ENCODE measurements around the gene IKZF1.
"Not testable (repeated sequence)": the region's sequence is repeated elsewhere in the genome, so short reads cannot be mapped to it uniquely, and the experiment has no call there.

The IKZF1 gene

DNA sequence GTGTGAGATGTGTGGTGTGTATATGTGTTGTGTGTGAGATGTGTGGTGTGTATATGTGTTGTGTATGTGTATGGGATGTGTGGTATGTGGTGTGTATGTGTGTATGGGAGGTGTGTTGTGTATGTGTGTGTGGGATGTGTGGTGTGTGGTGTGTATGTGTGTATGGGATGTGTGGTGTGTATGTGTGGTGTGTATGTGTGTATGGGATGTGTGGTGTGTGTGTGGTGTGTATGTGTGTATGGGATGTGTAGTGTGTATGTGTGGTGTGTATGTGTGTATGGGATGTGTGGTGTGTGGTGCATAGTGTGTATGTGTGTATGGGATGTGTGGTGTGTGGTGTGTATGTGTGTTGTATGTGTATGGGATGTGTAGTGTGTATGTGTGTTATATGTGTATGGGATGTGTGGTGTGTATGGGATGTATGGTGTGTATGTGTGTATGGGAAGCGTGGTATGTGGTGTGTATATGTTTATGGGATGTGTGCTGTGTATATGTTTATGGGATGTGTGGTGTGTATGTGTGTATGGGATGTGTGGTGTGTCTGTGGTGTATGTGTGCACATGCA, 30.8 kb downstream of the IKZF1 start:
- DNase-seq: no peak

DNA sequence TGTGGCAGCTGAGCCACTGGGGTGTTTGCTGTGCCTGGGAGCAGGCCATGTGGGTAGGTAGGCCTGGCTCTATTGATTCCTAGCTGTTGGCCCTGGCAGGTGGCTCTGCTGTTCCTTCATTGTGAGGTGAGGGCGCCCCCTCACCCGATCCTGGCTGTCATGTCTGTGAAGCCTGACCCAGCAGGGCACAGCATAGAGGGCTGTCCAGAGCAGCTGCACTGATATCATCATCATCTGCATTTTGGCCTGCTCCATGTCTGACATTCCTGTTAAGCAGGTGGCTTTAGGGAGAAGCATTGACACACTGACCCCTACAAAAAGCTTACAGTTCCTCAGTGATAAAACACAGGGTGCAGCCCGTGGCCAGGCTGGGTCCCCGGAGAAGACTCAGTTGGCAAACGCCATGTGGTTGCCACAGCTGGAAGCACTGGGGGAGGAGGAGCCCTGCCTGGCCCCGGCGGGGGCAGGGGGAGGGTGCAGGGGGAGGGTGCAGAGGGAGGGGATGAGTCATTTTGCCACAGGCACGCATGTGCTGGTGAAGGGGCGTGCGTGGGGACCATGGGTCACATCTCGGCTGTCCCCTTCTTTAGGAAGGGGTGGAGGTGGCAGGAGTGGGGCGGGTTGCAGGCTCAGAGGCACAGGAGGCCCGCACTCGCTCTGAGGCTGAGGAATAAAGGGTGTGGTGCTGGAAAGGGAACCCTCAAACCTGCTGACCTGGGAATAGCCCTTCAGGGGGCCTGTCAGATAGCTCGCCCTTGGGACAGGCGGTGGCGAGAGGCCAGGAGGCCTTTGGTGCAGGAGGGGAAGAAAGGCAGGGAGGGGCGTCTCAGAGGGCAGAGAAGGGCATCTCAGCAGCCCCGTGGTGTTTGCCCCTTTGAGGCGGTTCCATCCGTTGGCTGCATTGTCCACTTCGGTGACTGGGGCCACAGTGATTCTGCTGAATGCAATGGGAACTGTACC, 31.6 kb downstream of the IKZF1 start:
- DNase-seq: no peak

DNA sequence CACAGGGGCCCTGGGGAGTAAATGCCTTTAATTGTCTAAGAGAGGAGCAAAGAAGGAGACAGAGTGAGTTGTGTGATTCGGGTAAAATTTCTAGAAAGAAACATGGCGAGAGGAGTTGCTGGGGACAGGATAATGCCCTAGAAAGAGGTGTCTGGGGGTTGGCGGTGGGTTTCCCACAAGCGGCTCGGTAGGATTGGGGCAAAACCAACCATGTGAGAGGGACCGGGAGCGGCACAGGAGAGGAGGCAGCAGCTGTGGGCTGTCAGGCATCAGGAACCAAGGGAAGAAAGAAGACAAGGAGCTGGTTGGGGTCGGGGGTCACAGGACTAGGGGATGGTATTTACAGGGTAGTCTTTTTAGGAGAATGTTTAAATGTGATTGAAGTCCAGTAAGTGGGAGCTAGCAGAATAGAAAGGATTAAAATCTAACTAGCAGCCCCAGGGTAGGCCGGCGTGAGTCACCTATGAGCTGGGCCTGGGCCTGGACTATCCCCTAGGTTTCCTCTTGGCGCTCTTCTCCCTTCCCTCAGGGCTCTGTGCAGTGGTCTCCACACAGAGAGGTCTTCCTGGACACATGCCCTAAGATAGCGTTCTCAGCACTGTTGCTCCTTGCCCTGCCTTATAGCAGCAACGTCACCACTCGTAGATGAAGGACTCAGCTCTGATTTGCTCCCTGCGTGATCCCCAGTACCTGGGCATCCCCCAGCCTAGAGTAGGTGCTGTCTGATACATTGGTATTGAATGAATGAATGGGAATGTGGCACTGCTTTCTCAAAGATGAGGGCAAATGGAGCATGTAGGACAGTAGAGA, 32.6 kb downstream of the IKZF1 start:
- no peak for DNase-seq

DNA sequence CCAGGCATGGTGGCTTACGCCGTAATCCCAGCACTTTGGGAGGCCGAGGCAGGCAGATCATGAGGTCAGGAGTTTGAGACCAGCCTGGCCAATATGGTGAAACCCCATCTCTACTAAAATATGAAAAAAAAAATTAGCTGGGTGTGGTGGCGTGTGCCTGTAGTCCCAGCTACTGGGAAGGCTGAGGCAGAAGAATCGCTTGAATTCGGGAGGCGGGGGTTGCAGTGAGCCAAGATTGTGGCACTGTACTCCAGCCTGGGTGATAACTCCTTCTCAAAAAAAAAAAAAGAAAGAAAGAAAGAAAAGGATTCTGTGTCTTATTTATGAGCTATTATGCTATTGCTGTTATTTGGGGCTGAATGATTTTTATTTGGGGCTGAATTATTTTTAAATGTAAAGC, 35.0 kb downstream of the IKZF1 start:
- not testable (repeated sequence) for DNase-seq

DNA sequence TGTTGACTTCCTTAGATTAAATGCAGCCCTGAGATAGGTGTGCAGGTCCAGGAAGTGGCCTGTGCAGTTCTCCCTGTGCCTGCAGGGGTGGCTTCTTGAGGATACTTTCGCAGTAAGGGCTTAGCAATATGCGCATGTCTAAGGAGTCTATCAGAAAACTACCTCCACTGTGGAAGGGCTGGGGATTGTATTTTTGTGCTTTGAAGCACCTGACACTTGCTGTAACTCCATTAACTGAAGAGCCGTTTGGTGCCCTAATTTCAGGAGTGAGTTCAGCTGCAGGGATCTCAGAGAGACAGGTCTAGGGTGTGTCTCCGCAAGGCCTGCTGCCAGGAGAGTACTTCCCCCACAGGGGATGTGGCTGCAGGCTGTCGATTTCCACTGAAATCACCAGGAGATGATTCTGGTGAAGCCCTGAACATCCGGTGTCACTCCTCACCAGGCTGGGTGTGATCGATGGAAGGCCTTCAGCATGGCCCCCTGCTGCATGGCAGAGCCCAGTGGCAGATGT, 35.5 kb downstream of the IKZF1 start:
- no peak for DNase-seq

DNA sequence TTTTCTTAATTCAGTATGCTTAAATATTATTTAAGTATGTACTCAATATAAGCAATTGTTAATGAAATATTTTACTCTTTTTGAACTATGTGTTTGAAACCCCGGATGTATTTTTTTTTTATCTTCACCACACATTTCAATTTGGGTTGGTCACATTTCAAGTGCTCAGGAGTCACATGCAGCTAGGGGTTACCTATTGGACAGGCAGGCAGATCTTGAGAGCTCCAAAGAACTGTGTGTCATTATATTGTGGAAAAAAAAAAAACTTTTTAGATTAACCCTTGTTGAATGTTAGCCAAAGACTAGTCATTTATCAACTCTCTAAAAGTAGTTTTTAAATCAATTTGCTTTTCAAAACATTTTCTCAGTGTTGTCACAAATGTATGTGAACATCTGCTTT, 37.2 kb downstream of the IKZF1 start:
- no peak for DNase-seq

DNA sequence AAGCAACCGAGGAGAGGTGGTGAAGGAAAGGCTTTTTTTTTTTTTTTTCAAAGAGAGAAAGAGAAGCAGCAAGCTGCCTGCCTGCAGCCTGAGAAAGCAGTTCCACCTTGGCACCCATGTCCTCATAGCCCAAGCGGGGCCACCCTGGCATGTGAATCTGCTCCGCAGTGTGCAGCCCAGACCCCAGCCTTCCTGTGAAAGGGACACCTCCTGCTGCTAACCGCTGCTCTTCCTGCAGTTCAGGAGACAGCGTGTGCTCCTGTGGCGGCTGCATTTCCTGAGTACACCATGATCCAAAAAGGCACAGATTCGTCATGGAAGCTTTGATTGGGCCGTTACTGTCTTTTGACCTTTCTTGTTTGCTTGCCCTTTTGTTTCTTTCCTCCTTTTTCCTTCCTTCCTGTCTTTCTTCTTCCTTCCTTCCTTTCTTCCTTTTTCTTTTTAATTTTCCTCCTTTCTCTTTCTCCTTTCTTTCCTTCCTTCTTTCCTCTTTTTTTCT, 38.1 kb downstream of the IKZF1 start:
- DNase-seq: no peak

DNA sequence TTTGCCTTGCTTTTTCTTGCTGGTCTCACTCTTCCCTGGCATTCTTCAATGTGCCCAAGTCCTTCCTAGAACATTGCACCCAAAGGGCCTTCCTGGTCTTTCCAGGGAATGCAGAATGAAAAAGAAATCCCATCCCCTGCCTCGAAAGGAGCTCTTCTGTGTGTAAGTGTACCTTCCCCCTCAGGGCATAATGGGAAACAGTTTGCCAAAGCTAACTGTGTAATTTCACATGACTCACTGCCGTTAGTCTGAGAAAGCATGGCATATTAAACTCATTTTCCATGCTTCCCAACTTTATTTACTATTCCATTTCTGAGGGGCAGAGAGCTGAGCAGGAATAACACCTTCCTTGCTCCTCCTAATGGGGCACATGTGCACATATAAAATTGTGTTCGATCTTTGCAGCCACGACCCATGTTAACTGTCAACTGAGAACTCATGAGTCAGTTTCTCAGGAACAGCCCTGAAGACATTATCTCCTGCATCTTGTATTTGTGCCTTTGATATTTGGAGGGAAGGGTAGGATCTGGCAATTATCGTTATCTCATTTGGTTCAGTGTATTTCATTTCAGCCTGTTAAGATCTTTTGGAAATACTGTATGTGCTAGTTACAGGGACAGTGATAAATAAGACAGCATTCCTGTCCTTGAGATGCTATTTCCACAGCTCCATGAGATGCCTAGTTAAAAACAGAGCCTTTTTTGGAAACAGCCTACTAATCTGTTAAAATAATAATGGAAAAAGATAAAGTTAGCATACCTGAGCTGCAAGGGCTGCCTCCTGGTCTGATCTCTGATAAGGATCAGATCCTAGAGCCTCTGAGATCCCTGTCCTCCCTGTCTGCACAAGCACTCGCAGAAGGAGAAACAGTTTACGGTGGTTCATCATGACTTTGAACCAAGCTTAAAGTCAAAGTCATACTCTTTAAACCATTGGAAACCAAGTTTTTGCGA, 42.3 kb downstream of the IKZF1 start:
- no peak for DNase-seq

DNA sequence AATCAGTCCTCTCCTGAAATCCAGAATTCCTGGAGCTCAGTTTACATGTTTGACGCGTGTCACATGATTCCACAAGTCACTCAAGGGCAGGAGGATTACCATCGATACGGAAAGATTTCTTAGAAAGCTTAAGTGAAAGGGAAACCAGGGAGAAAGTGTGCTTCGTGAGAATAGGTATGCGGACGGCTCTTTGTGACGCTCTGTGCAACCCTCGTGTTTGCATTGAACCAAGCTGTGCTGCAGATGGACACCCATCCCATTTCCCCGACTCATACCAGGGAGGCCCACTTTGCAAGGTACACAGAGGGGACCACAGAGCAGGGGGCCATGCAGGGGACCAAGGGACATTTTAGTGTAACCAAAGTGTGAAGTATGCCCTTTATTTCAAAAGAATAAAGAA, 43.2 kb downstream of the IKZF1 start:
- DNase-seq: no peak

DNA sequence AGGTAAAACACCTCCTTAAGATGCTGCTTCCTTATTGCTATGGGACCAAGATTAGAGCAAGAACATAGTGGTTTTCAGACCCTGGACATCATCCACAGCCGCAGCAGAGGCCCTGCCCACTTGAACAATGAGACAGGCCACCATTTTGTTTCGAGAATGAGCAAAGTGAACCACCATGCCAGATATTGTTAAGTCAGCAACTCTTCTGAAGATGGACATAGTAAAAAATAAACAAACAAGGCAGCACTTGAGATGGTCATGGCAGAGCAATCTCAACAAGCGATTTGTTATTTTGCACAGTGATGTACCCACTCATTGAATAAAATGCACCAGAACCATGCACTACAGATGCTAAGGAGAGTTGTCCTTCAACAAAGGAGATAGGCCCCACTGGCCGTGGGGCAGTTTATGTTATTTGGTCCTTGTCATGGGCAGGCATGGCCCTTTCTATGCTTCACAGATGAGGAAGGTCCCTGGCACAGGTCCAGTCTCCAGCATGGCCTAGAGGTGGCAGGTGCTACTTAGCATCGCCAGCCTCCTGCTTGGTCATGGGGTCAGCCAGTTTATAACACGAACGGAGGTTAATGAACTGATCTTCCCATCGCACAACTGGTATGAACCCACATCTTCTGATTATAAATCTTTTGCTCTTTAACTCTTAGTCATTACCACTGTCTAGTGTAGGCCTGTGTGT, 44.1 kb downstream of the IKZF1 start:
- no peak for DNase-seq

DNA sequence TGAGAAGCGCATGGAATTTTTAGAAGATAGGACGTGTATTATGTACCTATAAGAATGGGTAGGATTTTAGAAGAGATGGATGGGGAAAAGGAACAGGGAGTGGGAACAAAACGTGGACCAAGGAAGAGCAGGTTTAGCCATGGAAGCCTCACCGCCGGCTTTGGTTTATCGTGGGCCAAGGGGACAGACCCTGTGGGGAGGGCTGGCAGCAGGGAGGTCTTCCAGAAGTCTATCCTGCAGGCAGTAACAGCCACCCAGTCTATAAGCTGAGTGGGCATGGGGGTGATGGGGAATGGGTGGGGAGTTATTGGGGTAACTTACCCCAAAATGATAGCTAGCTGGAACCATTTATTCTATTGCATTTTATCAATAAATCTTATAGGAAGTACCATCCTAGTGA, 44.9 kb downstream of the IKZF1 start:
- no peak for DNase-seq

DNA sequence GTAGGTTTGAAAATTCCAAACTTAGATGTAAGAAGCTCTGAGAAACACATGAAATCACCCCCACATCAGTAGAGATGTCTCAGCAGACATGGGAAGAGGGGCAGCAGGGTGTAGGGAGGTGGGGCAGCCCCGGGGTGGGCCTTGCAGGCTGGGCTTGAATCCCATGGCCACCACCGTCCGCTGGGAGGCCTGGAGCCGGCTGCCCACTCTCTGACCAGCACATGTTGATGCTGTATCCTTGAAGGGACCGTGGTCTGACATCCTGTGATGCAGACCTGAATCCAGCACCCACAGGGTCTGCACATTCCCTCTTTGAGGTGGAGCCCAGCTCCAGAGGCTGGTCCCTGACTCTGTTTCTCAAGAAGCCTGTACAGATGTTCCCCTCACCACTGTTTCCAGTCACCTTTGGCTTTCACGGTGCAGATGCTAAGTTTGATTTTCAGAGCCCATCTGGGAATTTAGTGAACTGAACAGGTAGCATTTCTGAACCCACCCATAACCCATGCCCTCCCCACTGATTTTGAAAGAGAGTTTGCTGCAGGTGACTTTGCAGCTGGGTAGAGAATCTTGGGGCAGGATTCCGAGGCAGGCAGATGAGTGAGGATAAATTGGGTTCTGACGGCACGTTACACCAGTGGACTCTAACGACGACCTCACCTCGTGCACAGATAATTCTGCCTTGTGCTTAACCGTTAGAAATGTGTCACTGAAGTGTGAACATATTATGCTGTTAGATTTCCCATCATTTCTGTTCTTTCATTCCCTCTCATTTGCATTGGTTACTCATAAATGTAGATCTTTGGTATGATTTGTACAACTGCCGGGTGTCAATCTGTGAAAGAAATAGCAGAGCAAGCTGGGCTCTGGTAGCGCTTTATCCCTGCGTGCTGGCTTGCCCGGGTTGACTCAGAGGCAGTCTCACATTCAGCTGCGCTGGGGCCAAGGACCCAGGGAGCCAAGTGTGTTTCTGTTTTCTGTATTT, 45.7 kb downstream of the IKZF1 start:
- DNase-seq: no peak

DNA sequence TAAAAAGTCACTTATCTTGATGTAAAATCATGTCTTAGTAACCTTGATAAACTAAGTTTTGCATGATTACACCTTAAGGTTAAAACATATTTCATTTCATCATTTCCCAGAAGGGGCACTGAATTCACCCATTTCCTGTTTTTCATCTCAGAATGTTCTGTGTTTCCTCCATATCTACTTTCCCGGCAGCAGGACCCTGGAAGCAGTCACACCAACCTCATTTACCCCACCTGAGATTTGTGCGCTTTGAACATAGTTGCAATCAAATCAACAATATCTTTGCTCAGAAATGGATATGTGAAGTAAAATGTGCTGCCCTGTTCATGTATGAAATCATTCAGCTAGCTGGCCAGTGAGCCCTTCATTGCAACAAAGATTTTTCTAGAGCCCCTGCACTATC, 46.8 kb downstream of the IKZF1 start:
- no peak for DNase-seq

DNA sequence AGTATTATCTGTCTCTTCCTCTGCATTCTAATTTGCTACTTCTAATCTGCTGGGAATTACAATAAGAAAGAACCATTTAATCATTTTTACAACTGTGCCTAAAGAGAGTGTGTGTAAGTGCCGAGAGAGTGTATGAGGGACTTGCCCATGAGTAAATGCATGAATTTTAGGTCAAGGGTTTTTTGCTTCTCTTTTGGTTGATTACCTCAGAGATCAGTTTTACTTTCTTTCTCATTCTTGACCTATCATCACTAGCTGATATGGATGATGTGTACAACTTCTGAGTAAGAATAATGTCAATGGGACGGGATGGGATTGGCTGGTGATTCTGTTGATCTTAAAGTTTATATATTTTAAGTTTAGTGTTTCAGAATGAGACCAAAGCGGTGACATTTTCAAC, 47.8 kb downstream of the IKZF1 start:
- DNase-seq: no peak

DNA sequence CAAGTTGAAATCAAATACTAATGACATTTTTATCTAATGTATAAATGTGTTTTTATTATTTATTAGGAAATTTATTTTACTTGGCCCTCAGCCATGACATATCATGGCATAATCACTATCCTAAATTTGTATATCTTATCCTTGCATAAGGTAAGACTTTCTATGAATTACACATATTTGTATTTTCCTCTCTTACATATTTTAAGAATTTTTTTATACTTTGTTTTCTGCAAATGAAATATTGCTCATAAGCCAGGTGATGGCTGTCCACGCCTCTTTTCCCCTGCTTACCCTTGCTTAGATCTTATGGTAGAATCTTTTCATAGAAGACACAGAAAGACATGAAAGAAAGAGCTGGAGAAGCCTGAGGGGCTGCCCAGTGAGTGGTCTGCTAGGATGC, 48.2 kb downstream of the IKZF1 start:
- DNase-seq: no peak

DNA sequence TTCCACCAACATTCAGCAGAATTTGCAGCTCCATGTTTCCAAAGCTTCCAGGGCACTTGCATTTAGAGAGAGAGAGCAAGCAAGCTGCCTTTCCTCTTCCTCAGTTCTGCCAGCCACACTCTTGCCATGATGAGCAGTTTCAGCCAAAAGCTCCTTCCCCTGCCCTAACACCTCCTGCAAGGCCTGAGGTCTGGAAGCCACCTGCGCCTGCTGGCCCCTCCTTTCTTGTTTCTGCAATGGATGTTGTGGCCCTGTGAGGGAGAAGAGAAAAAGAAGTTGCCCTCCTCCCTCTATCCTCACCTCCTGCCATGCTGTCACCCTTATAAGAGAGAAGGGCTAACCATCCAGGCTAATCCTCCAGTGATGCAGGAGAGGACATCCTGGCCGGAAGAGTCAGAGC, 48.7 kb downstream of the IKZF1 start:
- no peak for DNase-seq

DNA sequence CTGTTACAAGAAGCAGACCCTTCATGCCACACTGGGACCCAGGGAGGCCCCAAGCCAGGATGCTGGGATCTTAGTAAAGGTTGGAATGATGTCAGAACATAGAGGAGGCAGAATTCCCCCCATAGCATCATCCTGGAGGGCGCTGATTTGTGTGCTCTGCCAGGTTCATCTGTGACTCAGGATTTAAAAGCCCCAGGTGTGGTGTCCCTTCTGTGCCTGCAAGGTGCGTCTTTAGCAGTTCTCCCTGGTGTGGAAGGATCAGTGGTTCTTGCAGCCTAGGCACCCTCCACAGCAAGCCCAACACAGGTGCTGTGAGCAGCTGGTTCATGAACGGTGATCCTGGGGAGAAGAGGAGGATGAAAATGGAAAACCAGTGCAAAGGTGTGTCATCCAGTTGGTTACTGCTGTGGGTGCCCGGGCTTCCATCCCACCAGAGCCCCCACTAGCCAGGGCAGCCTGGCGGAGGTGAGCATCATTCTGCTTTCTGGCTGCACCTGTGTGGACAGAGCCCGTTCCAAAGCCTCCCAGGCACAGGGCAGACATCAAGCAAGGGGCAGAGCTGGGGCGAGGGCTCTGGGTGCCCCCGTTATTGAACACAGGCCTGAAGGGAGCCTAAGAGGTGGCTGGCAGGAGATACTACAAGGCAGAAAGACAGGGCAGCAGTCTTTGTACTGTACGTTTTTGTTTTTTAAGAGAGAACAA, 49.5 kb downstream of the IKZF1 start:
- no peak for DNase-seq

DNA sequence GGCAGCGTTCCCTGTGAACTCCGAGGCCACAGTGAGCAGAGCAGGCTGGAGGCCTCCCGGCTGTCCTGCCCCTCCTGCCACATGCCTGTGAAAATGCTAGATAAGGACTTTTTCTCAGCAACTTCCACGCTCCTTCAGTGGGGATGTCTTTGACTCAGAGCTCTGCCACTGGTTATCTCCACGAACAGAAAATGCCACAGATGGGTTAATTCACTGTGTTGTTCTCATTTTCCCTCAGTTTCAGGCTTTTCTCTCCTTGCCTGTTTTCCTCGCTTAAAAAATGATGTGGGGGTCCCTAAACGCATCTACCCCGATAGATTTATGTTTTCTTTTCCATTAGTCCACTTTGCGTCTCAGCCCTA, 51.3 kb downstream of the IKZF1 start:
- DNase-seq: no peak

DNA sequence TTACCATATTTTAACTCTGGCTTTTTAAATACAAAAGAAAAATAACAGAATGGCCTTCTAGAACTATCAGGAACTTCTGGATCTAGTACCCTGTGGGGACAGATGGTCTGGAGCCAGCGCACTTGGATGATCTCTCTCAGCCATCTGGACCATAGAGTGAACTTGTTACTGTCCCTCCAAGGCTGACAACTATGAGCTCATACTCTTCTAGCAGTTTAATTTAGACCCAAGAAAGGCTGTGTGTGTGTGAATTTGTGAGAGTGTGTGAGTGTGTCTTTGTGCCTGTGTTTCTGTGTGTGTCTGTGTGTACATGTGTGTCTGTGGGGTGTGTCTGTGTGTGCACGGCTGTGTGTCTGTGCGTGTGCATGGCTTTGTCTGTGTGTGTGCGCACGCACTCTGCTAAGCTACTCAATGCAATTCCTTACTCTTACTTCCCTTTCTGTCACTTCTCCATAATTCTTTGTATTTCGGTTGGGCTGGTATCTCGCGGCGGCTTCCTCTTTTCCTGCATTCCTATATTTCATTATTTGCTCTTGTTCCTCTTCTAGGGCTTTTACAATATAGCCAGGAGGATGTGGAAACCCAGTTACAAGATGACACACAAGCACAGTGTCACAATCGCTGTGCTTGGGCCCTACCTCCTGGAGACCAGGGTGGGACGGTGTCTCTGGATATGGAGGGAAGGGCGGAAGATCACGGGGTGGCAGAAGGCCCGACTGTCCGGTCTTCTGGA, 51.9 kb downstream of the IKZF1 start:
- DNase-seq: peak in 1 of 2 experiments; percentile 55

Data from NCI-H446 (cell line).